H9 (cell line): Measurements from ENCODE around the gene CFDP1. TPM values are rescaled to one million over a fixed set of nuclear protein-coding genes. Genes with fewer than 3 reads are reported as not detected.

Source experiments
- DNase-seq: peaks from one replicate; pipeline ENCODE4 v3.0.0-alpha.2; 2017
- H2AFZ ChIP-seq: one replicate; pipeline ENCODE4 v1.6.1; 2013; ENCODE audit warnings: mild to moderate bottlenecking, low read length, control low read depth, moderate library complexity
- H2AK5ac ChIP-seq: 2 replicates; pipeline ENCODE4 v1.6.1; 2013; ENCODE audit warnings: low read length, control low read depth, mixed read lengths; ENCODE audit not compliant: insufficient read length
- H2BK120ac ChIP-seq: one replicate; pipeline ENCODE4 v1.6.1; 2013; ENCODE audit warnings: low read depth, mild to moderate bottlenecking, low read length, control low read depth, inconsistent platforms; ENCODE audit not compliant: poor library complexity, severe bottlenecking
- H2BK12ac ChIP-seq: 2 replicates; pipeline ENCODE4 v1.6.1; 2013; ENCODE audit warnings: low read length, control low read depth, mixed read lengths, low read depth; ENCODE audit not compliant: insufficient read length
- H2BK15ac ChIP-seq: 2 replicates; pipeline ENCODE4 v1.6.1; 2013; ENCODE audit warnings: low read depth, low read length, control low read depth
- H2BK20ac ChIP-seq: one replicate; pipeline ENCODE4 v1.6.1; 2013; ENCODE audit warnings: low read depth, mild to moderate bottlenecking, low read length, control low read depth, inconsistent platforms; ENCODE audit not compliant: poor library complexity, severe bottlenecking
- H2BK5ac ChIP-seq: 2 replicates; pipeline ENCODE4 v1.6.1; 2013; ENCODE audit warnings: low read length, control low read depth, mixed read lengths; ENCODE audit not compliant: insufficient read length
- H3K14ac ChIP-seq: 2 replicates; pipeline ENCODE4 v1.6.1; 2013; ENCODE audit warnings: low read length, control low read depth; ENCODE audit not compliant: insufficient read depth
- H3K18ac ChIP-seq: 2 replicates; pipeline ENCODE4 v1.6.1; 2013; ENCODE audit warnings: low read depth, mild to moderate bottlenecking, mixed read lengths, low read length, control low read depth; ENCODE audit not compliant: insufficient read length
- H3K23ac ChIP-seq: 2 replicates; pipeline ENCODE4 v1.6.1; 2013; ENCODE audit warnings: low read length, control low read depth, mixed read lengths, low read depth; ENCODE audit not compliant: insufficient read length
- H3K23me2 ChIP-seq: 2 replicates; pipeline ENCODE4 v1.6.1; 2013; ENCODE audit warnings: low read depth, mild to moderate bottlenecking, mixed read lengths, low read length, control low read depth; ENCODE audit not compliant: insufficient read length, poor library complexity, severe bottlenecking
- H3K27ac ChIP-seq: 2 replicates; pipeline ENCODE4 v1.5.1; 2013; ENCODE audit warnings: low read length, control low read depth, mixed read lengths, low read depth; ENCODE audit not compliant: insufficient read length
- H3K27me3 ChIP-seq: 2 replicates; pipeline ENCODE4 v1.6.1; 2013; ENCODE audit warnings: low read length, control low read depth, inconsistent platforms; ENCODE audit not compliant: insufficient read depth
- H3K4ac ChIP-seq: 2 replicates; pipeline ENCODE4 v1.6.1; 2013; ENCODE audit warnings: low read depth, mild to moderate bottlenecking, control low read depth, inconsistent platforms, low read length, moderate library complexity
- H3K4me1 ChIP-seq: 2 replicates; pipeline ENCODE4 v1.6.1; 2013; ENCODE audit warnings: low read length, control low read depth, inconsistent platforms; ENCODE audit not compliant: insufficient read depth
- H3K4me2 ChIP-seq: 2 replicates; pipeline ENCODE4 v1.6.1; 2013; ENCODE audit warnings: low read length, control low read depth, mixed read lengths; ENCODE audit not compliant: insufficient read length, insufficient read depth
- H3K56ac ChIP-seq: 2 replicates; pipeline ENCODE4 v1.6.1; 2013; ENCODE audit warnings: low read depth, mild to moderate bottlenecking, mixed read lengths, low read length, control low read depth; ENCODE audit not compliant: insufficient read length
- H3K79me1 ChIP-seq: 2 replicates; pipeline ENCODE4 v1.6.1; 2013; ENCODE audit warnings: low read depth, mild to moderate bottlenecking, moderate library complexity, low read length, control low read depth, inconsistent platforms; ENCODE audit not compliant: insufficient read depth, poor library complexity, severe bottlenecking
- H3K79me2 ChIP-seq: 2 replicates; pipeline ENCODE4 v1.6.1; 2013; ENCODE audit warnings: low read length, control low read depth, inconsistent platforms; ENCODE audit not compliant: insufficient read depth
- H3K9ac ChIP-seq: 2 replicates; pipeline ENCODE4 v1.6.1; 2013; ENCODE audit warnings: low read length, control low read depth, mixed read lengths; ENCODE audit not compliant: insufficient read length; ENCODE audit errors: extremely low read depth
- H3K9me3 ChIP-seq: one replicate; pipeline ENCODE4 v1.6.1; 2013; ENCODE audit warnings: low read depth, low read length, inconsistent platforms; ENCODE audit not compliant: control insufficient read depth
- H3T11ph ChIP-seq: one replicate; pipeline ENCODE4 v1.6.1; 2013; ENCODE audit warnings: mild to moderate bottlenecking, low read length, control low read depth, inconsistent platforms
- H4K20me1 ChIP-seq: one replicate; pipeline ENCODE4 v1.6.1; 2013; ENCODE audit not compliant: control insufficient read depth, insufficient read length, insufficient read depth
- H4K5ac ChIP-seq: 2 replicates; pipeline ENCODE4 v1.6.1; 2013; ENCODE audit warnings: low read depth, mild to moderate bottlenecking, mixed read lengths, low read length, control low read depth; ENCODE audit not compliant: insufficient read length
- H4K8ac ChIP-seq: replicated peaks from 2 replicates; pipeline ENCODE4 v1.6.1; 2013; ENCODE audit warnings: low read length, control low read depth, mixed read lengths, low read depth; ENCODE audit not compliant: insufficient read length
- H4K91ac ChIP-seq: 2 replicates; pipeline ENCODE4 v1.6.1; 2013; ENCODE audit warnings: low read depth, mild to moderate bottlenecking, moderate library complexity, mixed read lengths, low read length, control low read depth; ENCODE audit not compliant: insufficient read length
- H3K27ac Mint-ChIP-seq, 3 experiments: 2 replicates in 2 of 3; 3 replicates in 1 of 3; pipeline ENCODE4 v1.8.0; 2020 to 2021; ENCODE audit warnings: mixed read lengths in 3 of 3, mild to moderate bottlenecking in 1 of 3, moderate library complexity in 1 of 3
- H3K27me3 Mint-ChIP-seq: 2 replicates; pipeline ENCODE4 v1.8.0; 2021; ENCODE audit warnings: low read depth, mild to moderate bottlenecking, moderate library complexity, mixed read lengths
- H3K36me3 Mint-ChIP-seq, 3 experiments: 2 replicates in 2 of 3; 3 replicates in 1 of 3; pipeline ENCODE4 v1.8.0; 2020 to 2021; ENCODE audit warnings: low read depth in 3 of 3, mixed read lengths in 3 of 3; ENCODE audit not compliant: insufficient read depth in 1 of 3
- H3K4me1 Mint-ChIP-seq, 2 experiments: 2 replicates each; pipeline ENCODE4 v1.8.0; 2020; ENCODE audit warnings: mixed read lengths in 2 of 2
- H3K4me3 Mint-ChIP-seq, 2 experiments: 2 replicates in 1 of 2; 3 replicates in 1 of 2; pipeline ENCODE4 v1.8.0; 2020 to 2021; ENCODE audit warnings: mild to moderate bottlenecking in 2 of 2, mixed read lengths in 2 of 2, moderate library complexity in 1 of 2
- H3K9me3 Mint-ChIP-seq, 2 experiments: 2 replicates in 1 of 2; 3 replicates in 1 of 2; pipeline ENCODE4 v1.8.0; 2020; ENCODE audit warnings: mild to moderate bottlenecking in 2 of 2, mixed read lengths in 2 of 2, moderate library complexity in 1 of 2
- CTCF ChIP-seq: fragments of 200-600 bp; sonication (generic); conservative IDR thresholded peaks from 3 replicates; pipeline ENCODE4 v1.8.0; 2021; ENCODE audit warnings: antibody characterized with exemption, mild to moderate bottlenecking
- WGBS: extraction: QIAGEN DNeasy Blood & Tissue Kit; methylation state at CpG from one replicate; pipeline ENCODE4 v1.1.7; 2013; ENCODE audit warnings: missing lambda C conversion rate, low lambda C conversion rate, mixed read lengths; ENCODE audit not compliant: insufficient read length; ENCODE audit errors: extremely low coverage; 5-methylcytosine and 5-hydroxymethylcytosine counted together
- total RNA-seq: library from RNA; stranded (reverse); gene quantifications from 2 replicates; pipeline ENCODE4 v1.2.1, GENCODE V29; 2021

Gene CFDP1
- total RNA-seq, 1 experiment from 2014 or later = 89.2 TPM

- H2BK120ac ChIP-seq = no peak overlapping the region
- Mint-ChIP-seq H3K36me3 (peaks cover 3 to 18% (median 18%) of the 10 kb centered on the region in 3 experiments), H3K9me3 (no peaks in the 10 kb centered on the region), H3K4me3 (no peak overlapping the region), H3K4me1 (peaks cover 4 to 12% of the 10 kb centered on the region in 2 experiments; a peak in 2 of 4 replicates), H3K27me3 (no peaks in the 10 kb centered on the region), H3K27ac (peak overlapping the region; percentile 19 to 38 (median 31); a peak in 2 of 7 replicates)
- H3K23me2 ChIP-seq = no peaks in the 10 kb centered on the region
- no peak overlapping the region for H4K91ac ChIP-seq
- no peak overlapping the region for H4K5ac ChIP-seq
- H2BK5ac ChIP-seq = no peak overlapping the region
- H3K79me2 ChIP-seq = no peaks in the 10 kb centered on the region
- no peak overlapping the region for H2BK15ac ChIP-seq
- WGBS = no CpG with 5 or more reads among the region's 8 CpGs
- H3K4me2 ChIP-seq = no peak overlapping the region
- no peaks in the 10 kb centered on the region for H4K20me1 ChIP-seq
- no peaks in the 10 kb centered on the region for H3K27me3 ChIP-seq
- H3K18ac ChIP-seq = no peak overlapping the region
- no peak overlapping the region for H4K8ac ChIP-seq
- no peak overlapping the region for H2BK20ac ChIP-seq
- H3K23ac ChIP-seq = no peak overlapping the region
- H3K27ac ChIP-seq = no peak overlapping the region
- H3K4me1 ChIP-seq = no peaks in the 10 kb centered on the region
- no peak for TF ChIP-seq CTCF
- no peak overlapping the region for H3K9ac ChIP-seq
- no peak overlapping the region for H2AK5ac ChIP-seq
- H3K4ac ChIP-seq = no peak overlapping the region
- no peak overlapping the region for H3K14ac ChIP-seq
- H3K79me1 ChIP-seq = no peaks in the 10 kb centered on the region
- no peak overlapping the region for H2BK12ac ChIP-seq
- no peaks in the 10 kb centered on the region for H3K9me3 ChIP-seq
- no peak overlapping the region for H3K56ac ChIP-seq
- no peak overlapping the region for H3T11ph ChIP-seq
- no peak for DNase-seq
- H2AFZ ChIP-seq = no peak overlapping the region
Observed at GRCh38 chr16:75309156-75309555, 124.1 kb downstream of the CFDP1 start.
